Measurements from ENCODE around the gene MT1M. TPM values are rescaled to one million over a fixed set of nuclear protein-coding genes. Genes with fewer than 3 reads are reported as not detected.

The MT1M gene
- total and polyA plus RNA-seq, 2 experiments from 2014 or later: 1.1 to 4.7 TPM

DNA sequence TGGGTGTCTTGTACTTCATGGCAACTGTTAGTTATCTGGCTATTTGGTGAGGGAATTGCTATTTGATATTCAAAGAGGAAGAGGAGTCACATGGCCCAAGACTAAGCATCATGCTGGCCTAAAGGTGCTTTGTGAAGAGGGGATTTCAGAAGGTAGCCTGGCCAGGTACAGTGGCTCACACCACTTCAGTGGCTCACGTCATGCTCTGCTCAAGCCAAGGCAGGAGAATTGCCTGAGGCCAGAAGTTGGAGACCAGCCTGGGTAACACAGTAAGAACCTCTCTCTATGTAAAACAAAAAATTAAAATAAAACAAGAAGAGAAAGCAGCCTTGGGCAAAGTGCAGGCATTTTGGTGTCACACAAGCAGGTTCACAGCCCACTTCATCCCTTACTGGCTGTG lies 12.9 kb downstream of the MT1M start:
- no peak for TF ChIP-seq EZH2phosphoT487 (IDR thresholded peaks at IDR 0.05; ENCODE audit: unreplicated experiment)
- no peak for TF ChIP-seq CREB1 (CRISPR knock-in tag; IDR thresholded peaks at IDR 0.05; ENCODE audit: low read depth)
- no peak for TF ChIP-seq STAT1 (IDR thresholded peaks at IDR 0.05; ENCODE audit: unreplicated experiment)
- TF ChIP-seq ZNF331 (CRISPR knock-in tag; IDR thresholded peaks at IDR 0.05; ENCODE audit: low read depth): no peak
- TF ChIP-seq, protein P1, sequence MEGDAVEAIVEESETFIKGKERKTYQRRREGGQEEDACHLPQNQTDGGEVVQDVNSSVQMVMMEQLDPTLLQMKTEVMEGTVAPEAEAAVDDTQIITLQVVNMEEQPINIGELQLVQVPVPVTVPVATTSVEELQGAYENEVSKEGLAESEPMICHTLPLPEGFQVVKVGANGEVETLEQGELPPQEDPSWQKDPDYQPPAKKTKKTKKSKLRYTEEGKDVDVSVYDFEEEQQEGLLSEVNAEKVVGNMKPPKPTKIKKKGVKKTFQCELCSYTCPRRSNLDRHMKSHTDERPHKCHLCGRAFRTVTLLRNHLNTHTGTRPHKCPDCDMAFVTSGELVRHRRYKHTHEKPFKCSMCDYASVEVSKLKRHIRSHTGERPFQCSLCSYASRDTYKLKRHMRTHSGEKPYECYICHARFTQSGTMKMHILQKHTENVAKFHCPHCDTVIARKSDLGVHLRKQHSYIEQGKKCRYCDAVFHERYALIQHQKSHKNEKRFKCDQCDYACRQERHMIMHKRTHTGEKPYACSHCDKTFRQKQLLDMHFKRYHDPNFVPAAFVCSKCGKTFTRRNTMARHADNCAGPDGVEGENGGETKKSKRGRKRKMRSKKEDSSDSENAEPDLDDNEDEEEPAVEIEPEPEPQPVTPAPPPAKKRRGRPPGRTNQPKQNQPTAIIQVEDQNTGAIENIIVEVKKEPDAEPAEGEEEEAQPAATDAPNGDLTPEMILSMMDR (conservative IDR thresholded peaks at IDR 0.05; ENCODE audit: low read depth in 2 of 2): no peak
- TF ChIP-seq JUNB (IDR thresholded peaks at IDR 0.05; ENCODE audit: unreplicated experiment): no peak
- TF ChIP-seq EZH2 (IDR thresholded peaks at IDR 0.05; ENCODE audit: low read depth, unreplicated experiment): no peak
- TF ChIP-seq NANOG (IDR thresholded peaks at IDR 0.05; ENCODE audit: borderline replicate concordance): no peak
- no peak for TF ChIP-seq POLR2AphosphoS5 (IDR thresholded peaks at IDR 0.05; ENCODE audit: low read depth)
- TF ChIP-seq ZNF114 (CRISPR knock-in tag; IDR thresholded peaks at IDR 0.05): no peak
- no peak for TF ChIP-seq ETS1 (IDR thresholded peaks at IDR 0.05)
- TF ChIP-seq, protein P2, sequence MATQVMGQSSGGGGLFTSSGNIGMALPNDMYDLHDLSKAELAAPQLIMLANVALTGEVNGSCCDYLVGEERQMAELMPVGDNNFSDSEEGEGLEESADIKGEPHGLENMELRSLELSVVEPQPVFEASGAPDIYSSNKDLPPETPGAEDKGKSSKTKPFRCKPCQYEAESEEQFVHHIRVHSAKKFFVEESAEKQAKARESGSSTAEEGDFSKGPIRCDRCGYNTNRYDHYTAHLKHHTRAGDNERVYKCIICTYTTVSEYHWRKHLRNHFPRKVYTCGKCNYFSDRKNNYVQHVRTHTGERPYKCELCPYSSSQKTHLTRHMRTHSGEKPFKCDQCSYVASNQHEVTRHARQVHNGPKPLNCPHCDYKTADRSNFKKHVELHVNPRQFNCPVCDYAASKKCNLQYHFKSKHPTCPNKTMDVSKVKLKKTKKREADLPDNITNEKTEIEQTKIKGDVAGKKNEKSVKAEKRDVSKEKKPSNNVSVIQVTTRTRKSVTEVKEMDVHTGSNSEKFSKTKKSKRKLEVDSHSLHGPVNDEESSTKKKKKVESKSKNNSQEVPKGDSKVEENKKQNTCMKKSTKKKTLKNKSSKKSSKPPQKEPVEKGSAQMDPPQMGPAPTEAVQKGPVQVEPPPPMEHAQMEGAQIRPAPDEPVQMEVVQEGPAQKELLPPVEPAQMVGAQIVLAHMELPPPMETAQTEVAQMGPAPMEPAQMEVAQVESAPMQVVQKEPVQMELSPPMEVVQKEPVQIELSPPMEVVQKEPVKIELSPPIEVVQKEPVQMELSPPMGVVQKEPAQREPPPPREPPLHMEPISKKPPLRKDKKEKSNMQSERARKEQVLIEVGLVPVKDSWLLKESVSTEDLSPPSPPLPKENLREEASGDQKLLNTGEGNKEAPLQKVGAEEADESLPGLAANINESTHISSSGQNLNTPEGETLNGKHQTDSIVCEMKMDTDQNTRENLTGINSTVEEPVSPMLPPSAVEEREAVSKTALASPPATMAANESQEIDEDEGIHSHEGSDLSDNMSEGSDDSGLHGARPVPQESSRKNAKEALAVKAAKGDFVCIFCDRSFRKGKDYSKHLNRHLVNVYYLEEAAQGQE (IDR thresholded peaks at IDR 0.05; ENCODE audit: unreplicated experiment): no peak
- no peak for TF ChIP-seq ZNF462 (CRISPR knock-in tag; IDR thresholded peaks at IDR 0.05)
- no peaks in the 10 kb centered on the region for H3K36me3 Mint-ChIP-seq (ENCODE audit: low read depth)
- Histone ChIP-seq H3K27me3 (ENCODE audit: insufficient read depth) (peaks cover 98% of the 10 kb centered on the region), H4K20me1 (replicated peaks; ENCODE audit: insufficient read depth) (no peaks in the 10 kb centered on the region), H2AFZ (no peak overlapping the region), H3K27ac (ENCODE audit: low read depth) (no peak overlapping the region), H3F3A (replicated peaks; ENCODE audit: low read depth) (0 out of 2 replicates have a peak, but pooled peaks cover 6% of the 10 kb centered on the region), H3K4me1 (ENCODE audit: insufficient read depth) (peaks cover 12% of the 10 kb centered on the region; the same call in 1 of the 2 replicates), H3K4me3 (no peak overlapping the region), H3K79me2 (replicated peaks; ENCODE audit: insufficient read depth) (no peaks in the 10 kb centered on the region), H3K36me3 (ENCODE audit: insufficient read depth) (no peaks in the 10 kb centered on the region), H3K9me2 (ENCODE audit: insufficient read depth) (no peaks in the 10 kb centered on the region), H3K4me2 (no peak overlapping the region)
- DNase-seq (ENCODE audit: low spot score) (no peak), ATAC-seq (no peak)
- H3K27me3 Mint-ChIP-seq (ENCODE audit: insufficient read depth, low read depth, poor library complexity): peaks cover 91% of the 10 kb centered on the region
- peaks cover 30% of the 10 kb centered on the region for H3K4me1 Mint-ChIP-seq
- H3K4me3 Mint-ChIP-seq: no peak overlapping the region
- H3K27ac Mint-ChIP-seq: no peak overlapping the region
- no peaks in the 10 kb centered on the region for H3K9me3 Mint-ChIP-seq

Measured in GM23338 (cell line).